K562 (cell line): ENCODE data around the gene GET4. TPM values are rescaled to one million over a fixed set of nuclear protein-coding genes. Genes with fewer than 3 reads are reported as not detected.

ENCODE experiments used
- ATAC-seq: fragments of 200-7000 bp; cut with Tn5 transposase; 3 replicates; pipeline ENCODE4 v1.9.1; 2020; ENCODE audit warnings: moderate library complexity
- BruUV-seq: library from RNA; stranded (reverse); fragments of 400-500 nt; replicated peaks from 2 replicates; lab custom pipeline; 2021; lab: Mats Ljungman, UMichigan
- CTCF ChIA-PET: fragments of 300-600 bp; formaldehyde crosslinking; extraction: SDS; loops from one replicate; lab custom pipeline; 2021; ENCODE audit warnings: low intra/inter-chr PET ratio; lab: Yijun Ruan, JAX
- POLR2A ChIA-PET: fragments of 300-600, 350-650 bp; sonication (Branson Sonifier 250); formaldehyde crosslinking; extraction: SDS; loops from one replicate; lab custom pipeline; 2021; ENCODE audit warnings: antibody characterized with exemption, inconsistent platforms; lab: Yijun Ruan, JAX
- DNase-seq, 4 experiments: peaks; one replicate each; pipeline versions ENCODE4 v3.0.0 to v3.0.0-alpha.2; 2011 to 2018; ENCODE audit warnings: low spot score in 3 of 4, mixed read lengths in 3 of 4; ENCODE audit errors: extremely low read depth in 1 of 4
- FAIRE-seq: peaks from 2 replicates; lab custom pipeline; 2011; peaks lifted over from hg19 to GRCh38; lab: Jason Lieb, UNC
- H2AFZ ChIP-seq: 2 replicates; pipeline ENCODE4 v1.6.0; 2011; ENCODE audit warnings: low read depth, low read length, control low read depth, inconsistent platforms
- H3K27ac ChIP-seq: fragments of 200-600 bp; 3 replicates; pipeline ENCODE4 v1.8.0; 2011; ENCODE audit warnings: low read depth, mild to moderate bottlenecking, control low read depth, inconsistent platforms, low read length, moderate library complexity, mixed read lengths; ENCODE audit errors: extremely low read depth
- H3K27me3 ChIP-seq, 2 experiments: fragments of 300-600 bp in 1 of 2; 2 replicates in 1 of 2; 3 replicates in 1 of 2; pipeline versions ENCODE4 v1.6.0 to v1.8.0; 2011; ENCODE audit warnings: inconsistent platforms in 2 of 2, low read length in 2 of 2, mild to moderate bottlenecking in 1 of 2, mixed read lengths in 1 of 2, moderate library complexity in 1 of 2; ENCODE audit not compliant: control insufficient read depth in 2 of 2, insufficient read depth in 2 of 2
- H3K36me3 ChIP-seq: fragments of 300-600 bp; 3 replicates; pipeline ENCODE4 v1.8.0; 2011; ENCODE audit warnings: mild to moderate bottlenecking, low read length, inconsistent platforms; ENCODE audit not compliant: control insufficient read depth, insufficient read depth
- H3K4me1 ChIP-seq, 2 experiments: fragments of 200-600 bp in 1 of 2; replicated peaks in 1 of 2; 2 replicates in 1 of 2; 3 replicates in 1 of 2; pipeline versions ENCODE4 v1.5.1 to v1.8.0; 2011; ENCODE audit warnings: inconsistent platforms in 2 of 2, low read length in 2 of 2, mild to moderate bottlenecking in 1 of 2, mixed read lengths in 1 of 2, moderate library complexity in 1 of 2; ENCODE audit not compliant: control insufficient read depth in 2 of 2, insufficient read depth in 2 of 2
- H3K4me2 ChIP-seq: 2 replicates; pipeline ENCODE4 v1.6.1; 2011; ENCODE audit warnings: low read length, control low read depth, inconsistent platforms, mixed read lengths; ENCODE audit not compliant: insufficient read depth
- H3K4me3 ChIP-seq: fragments of 200-600 bp; sonication (generic), shearing (Covaris generic); 2 replicates; pipeline ENCODE4 v1.5.1; 2016; ENCODE audit warnings: control low read depth, inconsistent platforms
- H3K79me2 ChIP-seq: fragments of 200-600 bp; 3 replicates; pipeline ENCODE4 v1.8.0; 2011; ENCODE audit warnings: low read length, inconsistent platforms; ENCODE audit not compliant: control insufficient read depth, insufficient read depth
- H3K9ac ChIP-seq, 2 experiments: 2 replicates each; pipeline versions ENCODE4 v1.6.0 to v1.6.1; 2011; ENCODE audit warnings: low read depth in 2 of 2, low read length in 2 of 2, control low read depth in 1 of 2, inconsistent platforms in 1 of 2, mild to moderate bottlenecking in 1 of 2, mixed read lengths in 1 of 2; ENCODE audit not compliant: insufficient read depth in 1 of 2
- H3K9me1 ChIP-seq: one replicate; pipeline ENCODE4 v1.6.0; 2011; ENCODE audit warnings: inconsistent platforms, mild to moderate bottlenecking, low read length, moderate library complexity; ENCODE audit not compliant: control insufficient read depth, insufficient read depth
- H3K9me3 ChIP-seq: replicated peaks from 2 replicates; pipeline ENCODE4 v1.5.1; 2011; ENCODE audit warnings: low read depth, low read length, inconsistent platforms; ENCODE audit not compliant: control insufficient read depth, insufficient read depth
- H4K20me1 ChIP-seq: replicated peaks from 2 replicates; pipeline ENCODE4 v1.6.1; 2011; ENCODE audit warnings: low read length, inconsistent platforms, mixed read lengths; ENCODE audit not compliant: control insufficient read depth, insufficient read depth
- BHLHE40 ChIP-seq: IDR thresholded peaks from 2 replicates; pipeline ENCODE4 v1.6.1; 2011; ENCODE audit warnings: low read length, improper control_type of control experiment
- EP300 ChIP-seq: IDR thresholded peaks from 2 replicates; pipeline ENCODE4 v1.6.1; 2012; ENCODE audit warnings: low read length, improper control_type of control experiment
- MECOM ChIP-seq: fragments of 250-450 bp; sonication (Bioruptor Pico); IDR thresholded peaks from 2 replicates; pipeline ENCODE4 v1.8.0; 2022; ENCODE audit warnings: inconsistent platforms
- NR4A1 ChIP-seq, 2 experiments: fragments of 250-450 bp in 1 of 2; fragments of 450-650 bp in 1 of 2; sonication (Bioruptor Pico) in 1 of 2; IDR thresholded peaks; 2 replicates each; pipeline versions ENCODE4 v1.4.0 to v1.6.1; 2016 to 2020; ENCODE audit warnings: mild to moderate bottlenecking in 2 of 2, missing compliant biosample characterization in 1 of 2, missing genetic modification characterization in 1 of 2, moderate library complexity in 1 of 2
- POLR2AphosphoS5 ChIP-seq: IDR thresholded peaks from 2 replicates; pipeline ENCODE4 v1.6.1; 2011; ENCODE audit warnings: mild to moderate bottlenecking, low read depth, low read length, moderate library complexity; ENCODE audit not compliant: control insufficient read depth, insufficient read depth
- RBBP5 ChIP-seq: fragments of 200-600 bp; sonication (generic); IDR thresholded peaks from 2 replicates; pipeline ENCODE4 v1.6.1; 2012; ENCODE audit warnings: borderline replicate concordance, mild to moderate bottlenecking, low read length, control low read depth, inconsistent platforms; ENCODE audit not compliant: insufficient read depth, poor library complexity, severe bottlenecking
- RBM34 ChIP-seq: fragments of 200-400 bp; formaldehyde crosslinking; IDR thresholded peaks from 2 replicates; pipeline ENCODE4 v1.6.1; 2018; ENCODE audit warnings: low read length, borderline replicate concordance; ENCODE audit not compliant: insufficient read depth
- SMAD4 ChIP-seq: fragments of 250-450 bp; sonication (Bioruptor Pico); conservative IDR thresholded peaks from 2 replicates; pipeline ENCODE4 v1.8.0; 2021; ENCODE audit warnings: inconsistent platforms, mild to moderate bottlenecking, moderate library complexity
- TCF15 ChIP-seq: fragments of 250-450 bp; sonication (Bioruptor Pico); IDR thresholded peaks from 2 replicates; pipeline ENCODE4 v1.8.0; 2022; ENCODE audit warnings: moderate library complexity, mild to moderate bottlenecking, inconsistent platforms
- ZNF134 ChIP-seq: fragments of 250-450 bp; sonication (Bioruptor Pico); conservative IDR thresholded peaks from 2 replicates; pipeline ENCODE4 v1.4.0; 2020
- WGBS: fragments of 100-300 bp; shearing (Covaris generic); methylation state at CpG from one replicate; pipeline ENCODE4 v1.1.6; 2016; ENCODE audit warnings: low coverage, mixed read lengths; ENCODE audit not compliant: insufficient coverage; ENCODE audit errors: missing lambda C conversion rate; 5-methylcytosine and 5-hydroxymethylcytosine counted together
- in situ Hi-C: fragments of 300-500 bp; cut with MboI; formaldehyde crosslinking; loops from 4 replicates; pipeline ENCODE4 v1.15.0; 2018; ENCODE audit warnings: inconsistent platforms, mixed read lengths
- intact Hi-C: fragments of 100-400 bp; cut with micrococcal nuclease; formaldehyde crosslinking; loops from 2 replicates; pipeline ENCODE4 v1.14.2; 2022
- polyA plus RNA-seq, 8 experiments: library from polyadenylated mRNA; depleted of rRNA in 4 of 8; stranded (reverse) in 5 of 8; unstranded in 3 of 8; fragments of >200 nt; fragmentation: Nextera tagmentation in 2 of 8; fragmentation: Illumina TruSeq in 1 of 8; extraction: Ambion mirVana in 2 of 8; extraction: Trizol in 1 of 8; gene quantifications; 2 replicates each; pipeline versions ENCODE4 v1.2.1 to v1.2.3, GENCODE V29; 2011 to 2014; ENCODE audit warnings: inconsistent platforms in 1 of 8, missing spikeins in 1 of 8
- total RNA-seq, 7 experiments: library from RNA; depleted of rRNA in 6 of 7; stranded (reverse); fragments of >200 nt in 6 of 7; fragmentation: Illumina TruSeq in 2 of 7; extraction: Trizol in 2 of 7; gene quantifications; 2 replicates each; pipeline versions ENCODE4 v1.2.1 to v1.2.3, GENCODE V29; 2011 to 2021; ENCODE audit warnings: low replicate concordance in 1 of 7
- TF ChIP-seq, protein P1 (sequence below): fragments of 250-450 bp; sonication (Bioruptor Pico); IDR thresholded peaks from 2 replicates; pipeline ENCODE4 v1.4.0; 2020; ENCODE audit warnings: borderline replicate concordance
- TF ChIP-seq, protein P2 (sequence below): fragments of 450-650 bp; IDR thresholded peaks from 2 replicates; pipeline ENCODE4 v1.6.1; 2016; ENCODE audit warnings: low read depth

GET4 gene
- total and polyA plus RNA-seq, 9 of the 15 experiments (the other 6 are each of a cell fraction or from before 2014, with no cell fraction given), result 0.99 to 122 (median 40.4) TPM

- 88% methylated on average over 14 of the region's 14 CpGs for WGBS
- Histone ChIP-seq H3K4me3 (no peak overlapping the region), H2AFZ (no peak overlapping the region), H3K9ac (no peak overlapping the region), H3K4me2 (no peak overlapping the region), H3K9me3 (peaks cover 3% of the 10 kb centered on the region), H3K27me3 (no peaks in the 10 kb centered on the region), H3K4me1 (peaks cover 0 to 9% of the 10 kb centered on the region in 2 experiments; a peak in 1 of 5 replicates), H3K36me3 (peaks cover 74% of the 10 kb centered on the region), H3K79me2 (no peaks in the 10 kb centered on the region; the same call in 2 of the 3 replicates), H3K9me1 (no peaks in the 10 kb centered on the region), H3K27ac (no peak overlapping the region), H4K20me1 (no peaks in the 10 kb centered on the region)
- no peak for ATAC-seq
- in situ Hi-C loops, result no loop called here
- BruUV-seq, result no TSS peak
- DNase-seq, result no peak
- intact Hi-C loops, result no loop called here
- no peak for FAIRE-seq
- ChIA-PET POLR2A (no interaction called here), CTCF (no interaction called here)
- no peak for TF ChIP-seq ZNF134 (CRISPR knock-in tag)
- no peak for TF ChIP-seq MECOM
- TF ChIP-seq NR4A1 (CRISPR knock-in tag; IDR thresholded peaks at IDR 0.05), result no peak
- TF ChIP-seq NR4A1 (tag; IDR thresholded peaks at IDR 0.05), result no peak
- no peak for TF ChIP-seq BHLHE40
- no peak for TF ChIP-seq EP300
- no peak for TF ChIP-seq SMAD4
- TF ChIP-seq, protein P1, sequence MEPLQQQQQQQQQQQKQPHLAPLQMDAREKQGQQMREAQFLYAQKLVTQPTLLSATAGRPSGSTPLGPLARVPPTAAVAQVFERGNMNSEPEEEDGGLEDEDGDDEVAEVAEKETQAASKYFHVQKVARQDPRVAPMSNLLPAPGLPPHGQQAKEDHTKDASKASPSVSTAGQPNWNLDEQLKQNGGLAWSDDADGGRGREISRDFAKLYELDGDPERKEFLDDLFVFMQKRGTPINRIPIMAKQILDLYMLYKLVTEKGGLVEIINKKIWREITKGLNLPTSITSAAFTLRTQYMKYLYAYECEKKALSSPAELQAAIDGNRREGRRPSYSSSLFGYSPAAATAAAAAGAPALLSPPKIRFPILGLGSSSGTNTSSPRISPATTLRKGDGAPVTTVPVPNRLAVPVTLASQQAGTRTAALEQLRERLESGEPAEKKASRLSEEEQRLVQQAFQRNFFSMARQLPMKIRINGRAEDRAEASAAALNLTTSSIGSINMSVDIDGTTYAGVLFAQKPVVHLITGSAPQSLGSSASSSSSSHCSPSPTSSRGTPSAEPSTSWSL (CRISPR knock-in tag), result no peak
- TF ChIP-seq, protein P2, sequence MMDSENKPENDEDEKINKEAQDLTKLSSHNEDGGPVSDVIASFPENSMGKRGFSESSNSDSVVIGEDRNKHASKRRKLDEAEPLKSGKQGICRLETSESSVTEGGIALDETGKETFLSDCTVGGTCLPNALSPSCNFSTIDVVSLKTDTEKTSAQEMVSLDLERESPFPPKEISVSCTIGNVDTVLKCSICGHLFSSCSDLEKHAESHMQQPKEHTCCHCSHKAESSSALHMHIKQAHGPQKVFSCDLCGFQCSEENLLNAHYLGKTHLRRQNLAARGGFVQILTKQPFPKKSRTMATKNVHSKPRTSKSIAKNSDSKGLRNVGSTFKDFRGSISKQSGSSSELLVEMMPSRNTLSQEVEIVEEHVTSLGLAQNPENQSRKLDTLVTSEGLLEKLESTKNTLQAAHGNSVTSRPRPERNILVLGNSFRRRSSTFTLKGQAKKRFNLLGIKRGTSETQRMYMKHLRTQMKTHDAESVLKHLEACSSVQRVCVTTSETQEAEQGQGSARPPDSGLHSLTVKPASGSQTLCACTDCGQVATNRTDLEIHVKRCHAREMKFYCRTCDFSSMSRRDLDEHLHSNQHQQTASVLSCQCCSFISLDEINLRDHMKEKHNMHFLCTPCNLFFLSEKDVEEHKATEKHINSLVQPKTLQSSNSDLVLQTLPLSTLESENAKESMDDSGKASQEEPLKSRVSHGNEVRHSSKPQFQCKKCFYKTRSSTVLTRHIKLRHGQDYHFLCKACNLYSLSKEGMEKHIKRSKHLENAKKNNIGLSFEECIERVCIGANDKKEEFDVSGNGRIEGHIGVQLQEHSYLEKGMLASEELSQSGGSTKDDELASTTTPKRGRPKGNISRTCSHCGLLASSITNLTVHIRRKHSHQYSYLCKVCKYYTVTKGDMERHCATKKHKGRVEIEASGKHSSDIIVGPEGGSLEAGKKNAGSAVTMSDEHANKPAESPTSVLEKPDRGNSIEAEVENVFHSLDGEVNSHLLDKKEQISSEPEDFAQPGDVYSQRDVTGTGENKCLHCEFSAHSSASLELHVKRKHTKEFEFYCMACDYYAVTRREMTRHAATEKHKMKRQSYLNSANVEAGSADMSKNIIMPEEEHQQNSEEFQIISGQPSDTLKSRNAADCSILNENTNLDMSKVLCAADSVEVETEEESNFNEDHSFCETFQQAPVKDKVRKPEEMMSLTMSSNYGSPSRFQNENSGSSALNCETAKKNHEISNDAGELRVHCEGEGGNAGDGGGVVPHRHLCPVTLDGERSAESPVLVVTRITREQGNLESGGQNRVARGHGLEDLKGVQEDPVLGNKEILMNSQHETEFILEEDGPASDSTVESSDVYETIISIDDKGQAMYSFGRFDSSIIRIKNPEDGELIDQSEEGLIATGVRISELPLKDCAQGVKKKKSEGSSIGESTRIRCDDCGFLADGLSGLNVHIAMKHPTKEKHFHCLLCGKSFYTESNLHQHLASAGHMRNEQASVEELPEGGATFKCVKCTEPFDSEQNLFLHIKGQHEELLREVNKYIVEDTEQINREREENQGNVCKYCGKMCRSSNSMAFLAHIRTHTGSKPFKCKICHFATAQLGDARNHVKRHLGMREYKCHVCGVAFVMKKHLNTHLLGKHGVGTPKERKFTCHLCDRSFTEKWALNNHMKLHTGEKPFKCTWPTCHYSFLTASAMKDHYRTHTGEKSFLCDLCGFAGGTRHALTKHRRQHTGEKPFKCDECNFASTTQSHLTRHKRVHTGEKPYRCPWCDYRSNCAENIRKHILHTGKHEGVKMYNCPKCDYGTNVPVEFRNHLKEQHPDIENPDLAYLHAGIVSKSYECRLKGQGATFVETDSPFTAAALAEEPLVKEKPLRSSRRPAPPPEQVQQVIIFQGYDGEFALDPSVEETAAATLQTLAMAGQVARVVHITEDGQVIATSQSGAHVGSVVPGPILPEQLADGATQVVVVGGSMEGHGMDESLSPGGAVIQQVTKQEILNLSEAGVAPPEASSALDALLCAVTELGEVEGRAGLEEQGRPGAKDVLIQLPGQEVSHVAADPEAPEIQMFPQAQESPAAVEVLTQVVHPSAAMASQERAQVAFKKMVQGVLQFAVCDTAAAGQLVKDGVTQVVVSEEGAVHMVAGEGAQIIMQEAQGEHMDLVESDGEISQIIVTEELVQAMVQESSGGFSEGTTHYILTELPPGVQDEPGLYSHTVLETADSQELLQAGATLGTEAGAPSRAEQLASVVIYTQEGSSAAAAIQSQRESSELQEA, result no peak
- no peak for TF ChIP-seq RBBP5
- TF ChIP-seq TCF15 (CRISPR knock-in tag), result no peak
- no peak for TF ChIP-seq RBM34
- no peak for TF ChIP-seq POLR2AphosphoS5
Observed at GRCh38 chr7:849145-849544, 27.2 kb upstream of the GET4 start.
